Kidney glomerular epithelial cell (primary cell): ENCODE data around the gene CHRNB1.
A peak's percentile ranks its signal among the peaks of the same experiment; 100 is the strongest.

Source experiments
- DNase-seq: peaks from one replicate; lab custom pipeline; 2025; lab: John Stamatoyannopoulos, UW

Gene CHRNB1, protein sequence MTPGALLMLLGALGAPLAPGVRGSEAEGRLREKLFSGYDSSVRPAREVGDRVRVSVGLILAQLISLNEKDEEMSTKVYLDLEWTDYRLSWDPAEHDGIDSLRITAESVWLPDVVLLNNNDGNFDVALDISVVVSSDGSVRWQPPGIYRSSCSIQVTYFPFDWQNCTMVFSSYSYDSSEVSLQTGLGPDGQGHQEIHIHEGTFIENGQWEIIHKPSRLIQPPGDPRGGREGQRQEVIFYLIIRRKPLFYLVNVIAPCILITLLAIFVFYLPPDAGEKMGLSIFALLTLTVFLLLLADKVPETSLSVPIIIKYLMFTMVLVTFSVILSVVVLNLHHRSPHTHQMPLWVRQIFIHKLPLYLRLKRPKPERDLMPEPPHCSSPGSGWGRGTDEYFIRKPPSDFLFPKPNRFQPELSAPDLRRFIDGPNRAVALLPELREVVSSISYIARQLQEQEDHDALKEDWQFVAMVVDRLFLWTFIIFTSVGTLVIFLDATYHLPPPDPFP

DNA sequence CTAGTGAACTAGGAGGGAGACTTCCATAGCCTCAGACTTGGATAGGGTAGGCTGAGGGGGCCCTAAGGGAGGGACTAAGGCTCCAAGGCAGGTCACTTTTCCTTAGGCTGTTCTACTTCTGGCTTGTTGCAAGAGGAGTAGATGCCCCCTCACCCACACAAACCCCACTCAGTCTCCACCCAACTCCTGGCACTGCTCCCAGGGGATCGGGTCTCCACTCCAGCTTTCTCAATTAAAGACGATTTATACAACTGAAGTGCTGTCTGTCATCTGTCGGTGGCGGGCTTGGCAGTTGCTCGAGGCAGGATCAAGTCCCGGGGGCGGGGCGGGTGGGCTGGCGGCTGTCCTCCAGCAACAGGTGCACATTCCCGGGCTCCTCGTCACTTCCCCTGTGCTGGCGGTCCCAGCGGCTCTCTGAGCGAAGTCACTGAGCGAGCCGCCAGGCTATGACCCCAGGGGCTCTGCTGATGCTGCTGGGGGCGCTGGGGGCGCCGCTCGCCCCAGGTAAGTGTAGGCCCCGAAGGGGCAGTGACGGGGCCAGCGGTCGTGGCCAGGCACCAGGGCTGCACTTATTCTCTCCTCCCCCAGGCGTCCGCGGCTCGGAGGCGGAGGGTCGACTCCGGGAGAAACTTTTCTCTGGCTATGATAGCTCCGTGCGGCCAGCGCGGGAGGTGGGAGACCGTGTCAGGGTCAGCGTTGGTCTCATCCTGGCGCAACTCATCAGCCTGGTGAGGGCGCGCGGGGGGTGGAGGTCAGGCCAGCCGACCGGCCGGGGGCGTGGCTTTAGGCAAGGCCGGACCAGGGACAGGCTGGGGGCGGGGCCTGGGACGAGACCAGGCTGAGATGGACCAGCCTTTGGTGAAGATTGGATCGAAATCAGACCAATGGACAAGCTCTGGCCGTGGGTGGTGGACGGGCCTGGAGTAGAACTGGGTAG, at the start of gene CHRNB1:
CHRNB1 (plus strand) TSS at position 380 of the 937 bp plus-strand sequence; CDS start at position 447, 67 bp downstream.
- no peak for DNase-seq

DNA sequence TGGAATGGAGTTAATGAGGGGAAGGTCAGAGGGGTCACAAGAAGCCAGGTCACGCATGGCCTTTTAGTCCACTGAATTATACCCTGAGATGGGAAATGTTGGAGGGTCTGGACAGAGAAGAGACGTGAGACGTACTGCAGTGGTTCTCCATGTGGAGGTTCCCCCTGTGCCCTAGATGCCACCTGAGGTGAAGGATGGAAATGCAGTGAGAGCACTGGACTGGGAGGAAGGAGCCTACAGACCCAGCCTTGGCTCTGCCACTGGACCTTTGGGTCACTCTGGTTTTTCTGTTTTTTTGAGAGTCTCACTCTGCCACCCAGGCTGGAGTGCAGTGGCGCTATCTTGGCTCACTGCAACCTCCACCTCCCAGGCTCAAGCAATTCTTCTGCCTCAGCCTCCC, 48.7 kb upstream of the CHRNB1 start:
- DNase-seq, result no peak

- DNase-seq, result no peak
Measured at GRCh38 chr17:7398612-7399011, 46.2 kb upstream of the CHRNB1 start.

DNA sequence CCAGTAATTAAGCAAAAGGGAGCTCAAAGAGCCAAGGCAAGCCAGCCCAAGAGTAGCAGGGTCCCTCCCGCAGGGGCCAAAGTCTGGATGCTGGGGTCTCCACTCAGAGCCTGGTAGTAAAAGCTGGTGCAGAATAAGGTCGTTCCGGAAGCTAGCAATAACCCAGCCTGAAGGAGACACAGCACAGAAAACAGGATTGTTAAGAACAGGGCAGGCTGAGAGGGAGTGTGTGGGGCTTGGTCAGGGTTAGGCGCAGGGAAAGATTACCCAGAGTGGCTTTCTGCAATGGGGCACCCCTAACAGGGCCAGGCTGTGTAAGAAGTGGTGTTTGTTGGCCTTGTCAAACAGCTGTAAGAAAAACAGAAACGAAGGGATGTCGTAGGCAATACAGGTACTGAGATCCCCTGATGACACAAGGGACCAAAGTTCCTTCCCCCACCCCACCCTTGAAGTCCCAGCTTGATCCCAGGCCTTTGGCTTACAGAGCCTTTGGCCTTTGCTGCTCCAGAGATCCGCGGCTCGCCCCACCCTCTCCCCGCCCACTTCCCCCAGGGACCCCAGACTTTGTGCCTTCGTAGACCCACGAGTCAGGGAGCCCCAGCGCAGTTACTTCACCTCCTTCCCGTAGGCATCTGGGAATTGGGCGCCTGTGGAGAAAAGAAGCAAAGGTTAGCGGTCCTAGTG, 41.7 kb upstream of the CHRNB1 start:
- DNase-seq, result no peak

- DNase-seq, result peak; percentile 72
Measured at GRCh38 chr17:7403727-7403976, 41.2 kb upstream of the CHRNB1 start.

- peak; percentile 99 for DNase-seq
Measured at GRCh38 chr17:7403977-7404736, 40.7 kb upstream of the CHRNB1 start, which contains the start of gene TMEM256. TMEM256 (minus strand) TSS chr17:7404097; CDS start chr17:7404084, 13 bp downstream.

DNA sequence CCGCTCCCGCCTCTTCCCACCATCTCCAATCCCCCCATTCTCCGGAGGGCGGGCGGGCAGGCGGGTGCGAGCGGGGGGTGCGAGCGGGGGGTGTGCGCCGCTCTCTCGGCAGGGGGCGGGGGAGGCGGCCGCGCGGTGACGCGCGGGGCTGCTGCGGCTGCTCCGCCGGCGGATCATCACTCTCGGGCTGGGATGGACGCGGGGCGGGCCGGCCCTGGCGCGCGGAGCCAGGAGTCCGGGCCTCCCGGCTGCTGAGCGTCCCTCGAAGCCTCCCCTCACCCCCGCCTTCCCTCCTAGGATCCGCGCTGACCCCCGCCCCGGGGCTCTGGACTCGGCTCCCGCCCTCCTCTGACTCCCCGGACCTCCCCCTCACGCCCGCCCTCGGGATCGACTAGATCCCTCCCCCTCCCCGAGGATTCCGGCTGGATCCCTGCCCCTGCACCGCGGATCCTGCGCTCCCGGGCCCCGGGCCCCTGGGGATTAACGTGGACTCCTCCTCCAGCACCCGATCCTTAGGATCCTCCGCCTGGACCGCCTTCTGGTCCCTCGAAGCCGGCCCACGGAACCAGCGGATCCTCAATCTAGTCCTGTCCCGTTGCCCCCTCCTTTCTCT, 40.0 kb upstream of the CHRNB1 start:
- DNase-seq, result no peak

- DNase-seq, result no peak
Measured at GRCh38 chr17:7405350-7406234, 39.3 kb upstream of the CHRNB1 start.

DNA sequence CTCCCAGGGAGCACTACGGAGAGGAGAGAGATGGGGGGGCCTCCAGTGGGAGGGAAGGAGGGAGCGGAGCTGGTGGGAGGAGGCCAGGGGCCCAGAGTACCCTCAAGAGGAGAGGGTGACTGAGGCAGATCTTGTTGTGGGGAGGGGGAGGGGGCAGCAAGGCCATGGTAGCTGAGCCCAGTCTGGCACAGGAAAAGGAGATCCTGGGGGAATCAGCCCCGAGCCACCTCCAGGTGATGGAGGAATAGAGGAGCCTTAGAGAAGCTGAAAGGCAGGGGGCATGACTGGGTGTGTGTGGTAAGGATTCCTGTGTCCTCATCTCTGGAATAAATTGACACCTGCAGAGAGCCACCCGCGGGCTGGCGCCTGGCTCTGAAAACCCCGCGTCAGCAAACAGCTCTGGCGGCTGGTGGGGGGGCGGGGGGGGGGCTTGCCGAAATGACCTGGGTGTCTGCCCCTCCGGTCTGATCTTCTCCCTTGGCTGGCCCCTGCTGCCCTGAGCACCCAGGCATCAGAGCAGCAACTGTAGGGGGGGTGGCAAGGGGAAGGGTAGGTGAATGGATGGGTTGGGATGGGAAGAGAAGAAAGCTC, 38.5 kb upstream of the CHRNB1 start:
- DNase-seq, result no peak

- no peak for DNase-seq
Measured at GRCh38 chr17:7407082-7407481, 37.8 kb upstream of the CHRNB1 start.

GRCh38 chr17:7407485-7408251, 37.2 kb upstream of the CHRNB1 start, which contains the start of gene NLGN2:
NLGN2 (plus strand) TSS chr17:7407845; CDS start chr17:7408256, 411 bp downstream.
- DNase-seq, result no peak

GRCh38 chr17:7408252-7408727, 36.6 kb upstream of the CHRNB1 start:
- no peak for DNase-seq

- no peak for DNase-seq
Measured at GRCh38 chr17:7408863-7409262, 36.0 kb upstream of the CHRNB1 start.

DNA sequence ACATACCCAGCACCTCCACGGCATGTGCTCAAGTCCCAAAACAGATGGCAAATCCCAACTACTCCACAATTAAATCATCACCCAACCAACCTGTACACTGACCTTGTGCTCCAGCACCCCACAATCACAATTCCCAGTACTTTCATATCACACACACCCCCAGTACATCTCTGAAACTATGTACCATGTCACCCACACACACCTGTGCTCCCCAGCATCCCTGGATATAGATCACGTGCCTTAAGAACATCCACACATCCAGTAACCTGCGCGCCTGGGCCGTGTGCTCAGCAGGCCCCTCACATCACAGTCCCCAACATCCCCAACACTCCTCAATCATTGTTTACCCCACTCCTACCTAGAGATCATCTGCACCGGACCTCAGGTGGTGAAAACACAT, 35.1 kb upstream of the CHRNB1 start:
- DNase-seq, result no peak

DNA sequence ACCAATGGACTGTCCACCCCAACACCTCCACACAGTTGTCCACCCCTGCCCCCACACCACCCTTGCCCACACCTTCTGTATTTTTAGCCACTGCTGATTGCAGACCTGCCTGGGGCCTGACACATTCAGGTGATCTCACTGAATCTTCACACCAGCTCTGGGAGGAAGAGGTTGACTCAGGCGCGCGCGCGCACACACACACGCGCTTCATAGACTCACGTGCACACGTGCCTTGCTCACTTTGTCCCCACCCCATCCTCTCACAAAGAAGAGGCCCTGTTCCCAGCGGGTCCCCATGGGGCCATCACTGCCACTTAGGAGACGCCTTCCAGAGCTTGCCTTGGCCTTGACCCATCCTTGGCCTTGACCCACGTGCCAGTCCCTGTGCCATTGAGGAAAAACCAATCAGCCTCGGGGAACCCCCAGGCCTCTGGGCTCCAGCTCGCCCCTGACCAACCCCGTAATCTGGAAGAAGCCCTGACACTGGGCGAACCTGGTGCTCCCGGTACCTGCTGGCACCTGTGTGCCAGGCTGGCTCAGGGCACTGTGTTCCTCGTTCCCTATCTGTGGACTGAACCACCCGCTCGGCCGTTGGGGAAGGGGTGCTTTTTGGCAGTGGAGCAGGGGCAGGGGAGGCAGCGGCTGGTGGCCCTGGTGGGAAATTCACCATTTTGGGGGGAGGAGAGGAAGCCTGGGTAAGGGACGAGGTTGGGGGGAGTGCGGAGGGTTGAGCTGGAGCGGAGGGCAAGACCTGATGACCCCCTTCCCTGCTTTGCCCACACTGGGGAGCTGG, 34.0 kb upstream of the CHRNB1 start:
- no peak for DNase-seq

- no peak for DNase-seq
Measured at GRCh38 chr17:7411427-7411750, 33.5 kb upstream of the CHRNB1 start.

DNA sequence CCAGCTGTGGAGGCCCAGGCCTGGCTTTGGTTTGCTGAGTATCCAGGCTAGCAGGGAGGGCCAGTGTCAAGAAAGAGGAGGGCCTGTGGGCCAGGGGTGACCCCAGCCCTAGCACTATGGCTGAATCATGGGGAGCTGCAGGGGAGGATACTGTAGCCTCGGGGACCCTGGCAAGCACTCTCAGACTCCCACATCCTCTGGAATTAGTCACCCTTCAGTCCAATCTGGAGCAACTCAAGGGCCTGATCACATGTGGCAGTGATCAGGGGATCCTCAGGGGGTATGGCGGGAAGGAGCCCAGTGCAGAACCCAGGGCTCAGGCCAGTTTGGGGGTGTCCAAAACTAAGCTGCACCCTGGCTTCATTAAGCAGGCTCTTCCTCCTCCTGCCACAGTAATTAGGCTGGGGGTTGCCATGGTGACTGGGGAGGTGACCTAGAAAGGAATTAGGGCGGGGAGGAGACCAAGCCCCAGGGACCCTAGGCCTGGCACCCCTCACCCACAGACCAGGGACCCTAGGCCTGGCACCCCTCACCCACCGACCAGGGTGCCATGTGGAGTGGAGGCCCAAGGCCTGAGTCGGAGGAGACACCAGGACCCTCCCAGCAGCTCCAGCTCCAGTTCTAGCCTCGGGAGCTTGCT, 31.4 kb upstream of the CHRNB1 start:
- DNase-seq, result no peak
